GM18951 (cell line): ENCODE results near the gene DOCK4.

Experiments
- POLR2A ChIP-seq: IDR thresholded peaks from 4 replicates; pipeline ENCODE4 v1.6.1; 2011; ENCODE audit warnings: mild to moderate bottlenecking; ENCODE audit not compliant: insufficient read length, insufficient read depth; ENCODE audit errors: extremely low read depth
- in situ Hi-C: fragments of 300-500 bp; cut with MboI; formaldehyde crosslinking; loops from one replicate; pipeline ENCODE4 v1.12.0; 2022; ENCODE audit warnings: low sequenced_read_pairs, mixed read lengths, inconsistent platforms; ENCODE audit not compliant: unreplicated experiment

Gene DOCK4

GRCh38 chr7:111735661-111736551 lies 470.3 kb downstream of the DOCK4 start:
- no peak for TF ChIP-seq POLR2A
- in situ Hi-C loops: loop anchor here (25.0 kb wide), 1 partner anchor 649 kb away; the partner anchor contains the start of gene LRRN3

GRCh38 chr7:111734954-111735660 lies 471.1 kb downstream of the DOCK4 start:
- no peak for TF ChIP-seq POLR2A
- in situ Hi-C loops: loop anchor here (25.0 kb wide), 1 partner anchor 648 kb away; the partner anchor contains the start of gene LRRN3

- TF ChIP-seq POLR2A: no peak
Observed at GRCh38 chr7:111732923-111733322, 473.3 kb downstream of the DOCK4 start.

GRCh38 chr7:111730476-111731300 lies 475.5 kb downstream of the DOCK4 start:
- no peak for TF ChIP-seq POLR2A
- in situ Hi-C loops: loop anchor here (25.0 kb wide), 1 partner anchor 643 kb away; the partner anchor contains the start of gene LRRN3

More at GRCh38 chr7:111732923-111733322, 473.3 kb downstream of the DOCK4 start:
- in situ Hi-C loops: loop anchor here (25.0 kb wide), 1 partner anchor 646 kb away; the partner anchor contains the start of gene LRRN3

- no peak for TF ChIP-seq POLR2A
- in situ Hi-C loops: loop anchor here (25.0 kb wide), 1 partner anchor 643 kb away; the partner anchor contains the start of gene LRRN3
Observed at GRCh38 chr7:111730057-111730456, 476.1 kb downstream of the DOCK4 start.

- in situ Hi-C loops: loop anchor here (25.0 kb wide), 1 partner anchor 642 kb away; the partner anchor contains the start of gene LRRN3
- TF ChIP-seq POLR2A: no peak
Observed at GRCh38 chr7:111729483-111729882, 476.7 kb downstream of the DOCK4 start.

GRCh38 chr7:111728635-111728995 lies 477.6 kb downstream of the DOCK4 start:
- in situ Hi-C loops: loop anchor here (25.0 kb wide), 1 partner anchor 641 kb away; the partner anchor contains the start of gene LRRN3
- no peak for TF ChIP-seq POLR2A

GRCh38 chr7:111727905-111728634 lies 478.1 kb downstream of the DOCK4 start:
- no peak for TF ChIP-seq POLR2A
- in situ Hi-C loops: loop anchor here (25.0 kb wide), 1 partner anchor 641 kb away; the partner anchor contains the start of gene LRRN3

GRCh38 chr7:111718886-111719285 lies 487.3 kb downstream of the DOCK4 start:
- TF ChIP-seq POLR2A: no peak

GRCh38 chr7:111711426-111712065 lies 494.7 kb downstream of the DOCK4 start:
- TF ChIP-seq POLR2A: no peak
- in situ Hi-C loops: no loop called here

More at GRCh38 chr7:111718886-111719285, 487.3 kb downstream of the DOCK4 start:
- in situ Hi-C loops: no loop called here

GRCh38 chr7:111710839-111711380 lies 495.3 kb downstream of the DOCK4 start:
- in situ Hi-C loops: no loop called here

More at GRCh38 chr7:111710839-111711380, 495.3 kb downstream of the DOCK4 start:
- TF ChIP-seq POLR2A: no peak
